OCI-LY7 (cell line): ENCODE measurements around the gene DUSP15.

Source experiments
- EZH2phosphoT487 ChIP-seq: fragments of 200-600 bp; sonication (generic); IDR thresholded peaks from 2 replicates; pipeline ENCODE4 v1.6.1; 2018; ENCODE audit warnings: low read depth, borderline replicate concordance, mild to moderate bottlenecking, mixed run types, antibody characterized with exemption, low read length, moderate library complexity, mixed read lengths
- TF ChIP-seq, protein P1 (sequence below): fragments of 200-600 bp; sonication (generic); conservative IDR thresholded peaks from 2 replicates; pipeline ENCODE4 v1.5.1; 2014; ENCODE audit warnings: mild to moderate bottlenecking, antibody characterized with exemption, low read length, moderate library complexity, mixed read lengths

DNA sequence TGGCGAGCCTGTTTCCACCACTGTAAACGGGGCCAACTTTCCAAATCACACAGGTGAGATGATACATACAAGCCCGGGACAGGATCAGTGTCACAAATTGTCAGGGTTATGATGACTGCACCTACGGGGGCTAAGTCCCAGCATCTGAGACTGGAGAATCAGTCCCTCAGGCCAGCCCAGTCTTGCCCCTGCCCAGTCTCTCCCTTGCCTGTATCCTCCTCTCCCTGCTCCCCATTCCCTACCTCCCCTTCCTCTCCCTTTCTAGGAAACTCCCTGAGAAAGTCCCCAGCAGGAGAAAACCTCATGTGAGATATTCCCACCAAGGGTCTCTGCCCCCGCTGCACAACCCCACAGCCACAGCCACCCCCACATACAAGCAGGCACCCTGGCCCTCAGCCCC, 26.4 kb downstream of the DUSP15 start:
- TF ChIP-seq, protein P1, sequence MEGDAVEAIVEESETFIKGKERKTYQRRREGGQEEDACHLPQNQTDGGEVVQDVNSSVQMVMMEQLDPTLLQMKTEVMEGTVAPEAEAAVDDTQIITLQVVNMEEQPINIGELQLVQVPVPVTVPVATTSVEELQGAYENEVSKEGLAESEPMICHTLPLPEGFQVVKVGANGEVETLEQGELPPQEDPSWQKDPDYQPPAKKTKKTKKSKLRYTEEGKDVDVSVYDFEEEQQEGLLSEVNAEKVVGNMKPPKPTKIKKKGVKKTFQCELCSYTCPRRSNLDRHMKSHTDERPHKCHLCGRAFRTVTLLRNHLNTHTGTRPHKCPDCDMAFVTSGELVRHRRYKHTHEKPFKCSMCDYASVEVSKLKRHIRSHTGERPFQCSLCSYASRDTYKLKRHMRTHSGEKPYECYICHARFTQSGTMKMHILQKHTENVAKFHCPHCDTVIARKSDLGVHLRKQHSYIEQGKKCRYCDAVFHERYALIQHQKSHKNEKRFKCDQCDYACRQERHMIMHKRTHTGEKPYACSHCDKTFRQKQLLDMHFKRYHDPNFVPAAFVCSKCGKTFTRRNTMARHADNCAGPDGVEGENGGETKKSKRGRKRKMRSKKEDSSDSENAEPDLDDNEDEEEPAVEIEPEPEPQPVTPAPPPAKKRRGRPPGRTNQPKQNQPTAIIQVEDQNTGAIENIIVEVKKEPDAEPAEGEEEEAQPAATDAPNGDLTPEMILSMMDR, result no peak
- TF ChIP-seq EZH2phosphoT487, result no peak
